Fibroblast of mammary gland (primary cell): ENCODE measurements around the gene SCN1A.

Source experiments
- DNase-seq: peaks from one replicate; pipeline ENCODE4 v3.0.0-alpha.2; 2010; ENCODE audit warnings: low read depth
- H3K4me3 ChIP-seq: 2 replicates; pipeline ENCODE4 v1.5.1; 2011; ENCODE audit warnings: low read depth, mild to moderate bottlenecking, low read length, moderate library complexity; ENCODE audit not compliant: control insufficient read depth
- TF ChIP-seq, protein P1 (sequence below): conservative IDR thresholded peaks from 2 replicates; pipeline ENCODE4 v1.5.1; 2011; ENCODE audit warnings: low read depth, low read length, inconsistent platforms; ENCODE audit not compliant: control insufficient read depth, insufficient read depth

The SCN1A gene

DNA sequence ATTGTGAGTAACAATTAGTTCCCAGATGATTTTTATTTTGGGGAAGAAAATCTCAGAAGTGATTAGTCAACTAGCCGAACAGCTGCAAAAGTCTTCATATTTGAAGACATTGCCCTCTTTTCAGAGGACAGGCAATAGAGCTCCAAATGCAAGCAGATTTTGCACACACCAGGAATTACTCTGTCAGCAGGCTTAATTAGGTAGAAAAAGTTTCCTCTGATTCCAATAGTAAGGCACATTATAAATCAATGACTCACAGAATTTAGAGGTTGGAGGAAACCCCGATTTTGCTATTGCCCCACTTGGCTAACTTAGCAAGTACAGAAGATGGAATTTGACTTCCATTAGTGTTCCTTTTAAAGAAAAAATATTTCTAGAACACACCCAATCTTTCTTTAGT is 30.7 kb upstream of the SCN1A start:
- TF ChIP-seq, protein P1, sequence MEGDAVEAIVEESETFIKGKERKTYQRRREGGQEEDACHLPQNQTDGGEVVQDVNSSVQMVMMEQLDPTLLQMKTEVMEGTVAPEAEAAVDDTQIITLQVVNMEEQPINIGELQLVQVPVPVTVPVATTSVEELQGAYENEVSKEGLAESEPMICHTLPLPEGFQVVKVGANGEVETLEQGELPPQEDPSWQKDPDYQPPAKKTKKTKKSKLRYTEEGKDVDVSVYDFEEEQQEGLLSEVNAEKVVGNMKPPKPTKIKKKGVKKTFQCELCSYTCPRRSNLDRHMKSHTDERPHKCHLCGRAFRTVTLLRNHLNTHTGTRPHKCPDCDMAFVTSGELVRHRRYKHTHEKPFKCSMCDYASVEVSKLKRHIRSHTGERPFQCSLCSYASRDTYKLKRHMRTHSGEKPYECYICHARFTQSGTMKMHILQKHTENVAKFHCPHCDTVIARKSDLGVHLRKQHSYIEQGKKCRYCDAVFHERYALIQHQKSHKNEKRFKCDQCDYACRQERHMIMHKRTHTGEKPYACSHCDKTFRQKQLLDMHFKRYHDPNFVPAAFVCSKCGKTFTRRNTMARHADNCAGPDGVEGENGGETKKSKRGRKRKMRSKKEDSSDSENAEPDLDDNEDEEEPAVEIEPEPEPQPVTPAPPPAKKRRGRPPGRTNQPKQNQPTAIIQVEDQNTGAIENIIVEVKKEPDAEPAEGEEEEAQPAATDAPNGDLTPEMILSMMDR, result no peak
- DNase-seq, result peak; percentile 63
- H3K4me3 ChIP-seq, result no peak overlapping the region

DNA sequence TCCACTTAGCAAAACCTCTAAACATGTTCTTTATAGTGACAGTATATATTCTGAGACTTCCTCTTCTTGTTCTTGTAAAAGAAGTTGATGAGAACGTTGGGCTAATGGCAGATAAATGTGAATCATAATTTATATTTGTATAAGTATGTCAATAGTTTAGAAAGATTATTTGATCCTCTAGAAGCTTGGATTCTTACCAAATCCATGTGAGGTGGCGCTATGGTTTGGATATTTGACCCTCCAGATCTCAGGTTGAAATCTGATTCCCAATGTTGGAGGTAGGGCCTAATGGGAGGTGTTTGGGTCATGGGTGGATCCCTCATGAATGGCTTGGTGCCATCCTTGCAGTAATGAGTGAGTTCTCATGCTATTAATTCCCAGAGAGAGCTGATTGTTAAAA is 29.8 kb upstream of the SCN1A start:
- TF ChIP-seq, protein P1, result no peak
- DNase-seq, result no peak
- H3K4me3 ChIP-seq, result no peak overlapping the region

DNA sequence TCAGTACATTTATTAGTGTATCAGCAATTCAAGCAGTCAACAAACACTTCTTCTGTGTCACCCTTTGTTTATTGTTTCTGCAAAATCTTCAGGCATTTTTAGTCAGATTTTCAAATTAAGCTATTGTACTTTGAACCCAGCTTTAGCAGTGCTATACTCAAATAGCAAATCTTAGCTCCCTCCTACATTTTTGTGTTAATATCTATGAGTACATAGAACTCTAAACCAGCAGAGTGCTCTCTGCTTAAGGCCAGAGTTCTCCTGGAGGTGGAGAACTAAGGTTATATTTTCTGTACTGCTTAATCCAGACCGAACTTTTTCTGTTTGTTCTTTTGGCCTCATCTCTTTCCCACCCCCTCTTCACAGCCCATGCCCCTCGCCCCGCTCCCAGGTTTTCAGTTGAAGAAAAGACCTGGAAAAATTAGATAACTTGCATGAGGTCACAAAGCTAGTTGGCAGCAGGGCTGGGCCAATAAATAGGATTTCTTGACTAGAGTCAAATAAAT is 29.2 kb upstream of the SCN1A start:
- no peak overlapping the region for H3K4me3 ChIP-seq
- no peak for DNase-seq
- TF ChIP-seq, protein P1, result no peak

DNA sequence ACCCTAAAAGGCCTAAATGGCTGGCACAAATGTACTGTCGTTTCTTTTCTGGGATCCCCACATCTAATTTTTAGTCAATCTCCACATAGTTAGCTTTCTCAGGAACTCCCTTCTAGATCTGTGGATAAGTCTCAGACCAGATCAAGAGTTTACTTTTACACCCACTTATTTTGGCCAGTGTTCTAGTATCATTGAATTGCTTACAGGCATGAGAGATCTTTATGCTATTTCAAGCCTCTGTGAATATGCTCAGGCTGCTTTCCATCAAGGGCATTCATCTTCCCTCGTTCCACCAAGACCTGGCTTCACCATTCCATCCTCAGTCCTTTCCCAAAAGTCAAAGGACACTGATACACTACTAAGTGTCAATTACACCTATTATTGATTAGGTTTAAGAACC is 27.8 kb upstream of the SCN1A start:
- DNase-seq, result no peak
- no peak overlapping the region for H3K4me3 ChIP-seq
- TF ChIP-seq, protein P1, result no peak

DNA sequence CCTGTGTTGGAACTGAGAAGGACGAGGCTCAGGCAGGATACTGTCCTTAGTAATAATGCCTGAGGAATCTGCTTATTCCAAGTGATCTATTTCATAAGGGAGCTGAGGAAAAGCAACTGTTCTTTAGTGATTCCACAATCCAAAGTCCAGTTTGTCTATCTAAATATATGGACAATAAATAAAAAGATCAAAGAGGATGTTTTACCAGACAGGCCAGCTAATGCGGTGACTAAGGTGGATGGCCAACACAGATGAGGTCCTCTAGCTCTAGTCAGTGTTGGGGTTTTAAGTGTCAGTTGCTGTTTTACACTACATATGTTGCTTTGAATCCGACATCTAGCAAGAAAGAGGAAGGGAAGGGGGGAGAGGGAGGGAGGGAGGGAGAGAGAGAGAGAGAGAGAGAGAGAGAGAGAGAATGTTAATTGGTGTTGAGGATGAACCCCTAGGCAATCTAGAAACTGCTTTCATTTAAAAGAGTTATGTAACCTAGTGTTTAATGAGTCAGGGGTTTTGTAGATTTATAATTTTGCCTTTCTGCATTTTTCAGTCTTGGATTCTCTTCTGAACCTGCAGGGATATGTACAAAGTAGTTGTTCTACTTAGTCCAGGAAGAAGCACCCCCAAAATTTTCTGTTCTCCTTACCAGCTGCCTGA is 27.0 kb upstream of the SCN1A start:
- no peak overlapping the region for H3K4me3 ChIP-seq
- TF ChIP-seq, protein P1, result no peak
- DNase-seq, result no peak

DNA sequence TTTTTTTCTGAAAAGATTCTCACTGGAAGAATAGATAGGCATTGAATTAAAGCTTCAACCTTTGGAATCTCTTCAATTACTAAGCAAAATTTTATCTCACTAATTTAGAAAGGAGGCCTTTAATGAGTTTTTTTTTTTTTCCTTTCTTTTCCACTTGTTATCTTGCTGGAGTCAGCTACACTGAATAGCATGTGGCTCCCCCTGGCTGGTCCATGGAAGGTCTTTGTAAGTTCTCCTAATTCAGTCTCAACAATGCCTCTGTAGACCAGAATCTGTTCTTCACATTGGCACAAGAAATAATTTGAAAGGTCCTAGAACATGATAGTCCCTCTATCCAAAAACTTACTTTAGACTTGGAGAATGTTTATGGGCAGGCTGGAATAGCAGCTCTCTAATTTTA is 24.2 kb upstream of the SCN1A start:
- DNase-seq, result no peak
- TF ChIP-seq, protein P1, result no peak
- no peak overlapping the region for H3K4me3 ChIP-seq
